Measurements from ENCODE around the gene OSBP2.

The OSBP2 gene

GRCh38 chr22:30930228-30930627 lies 235.6 kb downstream of the OSBP2 start:
- no peak for TF ChIP-seq CTCF (IDR thresholded peaks at IDR 0.05; ENCODE audit: low read length)
- no peak for TF ChIP-seq EZH2 (IDR thresholded peaks at IDR 0.05; ENCODE audit: borderline replicate concordance, low read length)
- Histone ChIP-seq H3K27ac (ENCODE audit: low read depth, low read length, poor library complexity, severe bottlenecking) (no peak overlapping the region), H3K4me3 (ENCODE audit: low read depth, low read length, poor library complexity, severe bottlenecking) (no peak overlapping the region), H4K20me1 (ENCODE audit: insufficient read depth, low read length) (no peaks in the 10 kb centered on the region), H3K79me2 (ENCODE audit: insufficient read depth, low read length) (no peaks in the 10 kb centered on the region), H3K9me2 (ENCODE audit: low read depth, low read length) (no peaks in the 10 kb centered on the region), H3K9me3 (ENCODE audit: low read length) (no peaks in the 10 kb centered on the region), H3K27me3 (ENCODE audit: insufficient read depth, low read length) (no peaks in the 10 kb centered on the region), H3K4me2 (ENCODE audit: low read length) (no peak overlapping the region), H3K36me3 (ENCODE audit: insufficient read depth, low read length) (peaks cover 92% of the 10 kb centered on the region), H2AFZ (ENCODE audit: low read length) (no peak overlapping the region), H3K4me1 (ENCODE audit: insufficient read depth, low read length, severe bottlenecking) (no peaks in the 10 kb centered on the region), H3K9ac (ENCODE audit: low read length) (no peak overlapping the region), H3F3A (ENCODE audit: insufficient read depth, low read length) (no peaks in the 10 kb centered on the region)

DNA sequence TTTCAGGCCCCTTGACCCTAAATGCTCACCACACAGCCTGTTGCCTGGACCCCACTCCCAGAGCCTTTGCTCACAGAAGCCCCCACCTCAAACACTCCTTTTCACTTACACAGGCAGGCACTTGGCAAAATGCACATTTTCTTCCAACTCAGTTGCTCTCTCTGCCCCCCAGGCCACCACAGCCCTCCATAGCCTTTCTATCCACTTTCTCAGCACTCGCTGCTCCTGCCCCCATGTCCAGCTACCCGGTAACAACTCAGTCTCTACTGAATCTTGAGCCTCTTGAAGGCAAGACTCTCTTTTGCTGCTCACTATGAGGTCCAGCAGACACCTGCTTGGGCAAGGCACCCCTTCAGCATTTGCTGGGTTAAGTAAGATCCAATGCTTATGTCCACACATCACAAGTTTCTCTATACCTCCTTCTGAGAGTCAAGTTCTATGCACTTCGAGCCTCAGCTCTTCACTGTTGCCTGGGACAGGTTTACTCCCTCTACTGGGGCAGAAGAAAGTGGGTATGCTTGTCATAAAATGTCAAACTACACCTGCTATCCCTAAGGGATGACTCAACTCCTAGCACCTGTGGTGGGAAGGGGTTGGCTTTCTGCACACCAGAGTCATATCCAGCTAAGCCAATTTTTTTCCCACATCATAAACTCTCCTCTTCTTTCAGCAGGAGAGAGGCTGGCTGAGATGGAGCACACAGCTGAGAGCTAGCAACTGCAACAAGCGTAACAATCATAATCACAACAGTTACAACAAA lies 237.0 kb downstream of the OSBP2 start:
- Histone ChIP-seq H3K79me2 (ENCODE audit: insufficient read depth, low read length) (no peaks in the 10 kb centered on the region), H2AFZ (ENCODE audit: low read length) (no peak overlapping the region), H3K9me3 (ENCODE audit: low read length) (no peaks in the 10 kb centered on the region), H3K4me1 (ENCODE audit: insufficient read depth, low read length, severe bottlenecking) (no peaks in the 10 kb centered on the region), H3K36me3 (ENCODE audit: insufficient read depth, low read length) (peaks cover 94% of the 10 kb centered on the region), H3F3A (ENCODE audit: insufficient read depth, low read length) (no peaks in the 10 kb centered on the region), H4K20me1 (ENCODE audit: insufficient read depth, low read length) (no peaks in the 10 kb centered on the region), H3K4me3 (ENCODE audit: low read depth, low read length, poor library complexity, severe bottlenecking) (no peak overlapping the region), H3K27me3 (ENCODE audit: insufficient read depth, low read length) (no peaks in the 10 kb centered on the region), H3K9ac (ENCODE audit: low read length) (no peak overlapping the region), H3K4me2 (ENCODE audit: low read length) (no peak overlapping the region), H3K27ac (ENCODE audit: low read depth, low read length, poor library complexity, severe bottlenecking) (no peak overlapping the region), H3K9me2 (ENCODE audit: low read depth, low read length) (no peaks in the 10 kb centered on the region)
- TF ChIP-seq EZH2 (IDR thresholded peaks at IDR 0.05; ENCODE audit: borderline replicate concordance, low read length) (no peak), CTCF (IDR thresholded peaks at IDR 0.05; ENCODE audit: low read length) (no peak)

GRCh38 chr22:30932661-30933060 lies 238.0 kb downstream of the OSBP2 start:
- H4K20me1 ChIP-seq (ENCODE audit: insufficient read depth, low read length) = no peaks in the 10 kb centered on the region
- no peaks in the 10 kb centered on the region for H3K27me3 ChIP-seq (ENCODE audit: insufficient read depth, low read length)
- no peak overlapping the region for H3K4me3 ChIP-seq (ENCODE audit: low read depth, low read length, poor library complexity, severe bottlenecking)
- no peaks in the 10 kb centered on the region for H3K9me3 ChIP-seq (ENCODE audit: low read length)
- H3K9ac ChIP-seq (ENCODE audit: low read length) = no peak overlapping the region
- H3K36me3 ChIP-seq (ENCODE audit: insufficient read depth, low read length) = peaks cover 94% of the 10 kb centered on the region
- no peak for TF ChIP-seq CTCF (IDR thresholded peaks at IDR 0.05; ENCODE audit: low read length)
- TF ChIP-seq EZH2 (IDR thresholded peaks at IDR 0.05; ENCODE audit: borderline replicate concordance, low read length) = no peak
- no peaks in the 10 kb centered on the region for H3K79me2 ChIP-seq (ENCODE audit: insufficient read depth, low read length)
- H3K4me2 ChIP-seq (ENCODE audit: low read length) = no peak overlapping the region
- H3K27ac ChIP-seq (ENCODE audit: low read depth, low read length, poor library complexity, severe bottlenecking) = no peak overlapping the region
- no peak overlapping the region for H2AFZ ChIP-seq (ENCODE audit: low read length)
- H3K9me2 ChIP-seq (ENCODE audit: low read depth, low read length) = no peaks in the 10 kb centered on the region
- H3F3A ChIP-seq (ENCODE audit: insufficient read depth, low read length) = no peaks in the 10 kb centered on the region
- no peaks in the 10 kb centered on the region for H3K4me1 ChIP-seq (ENCODE audit: insufficient read depth, low read length, severe bottlenecking)

All from OCI-LY1 (cell line).